NCI-H2196 treated with DMSO at 0.1 percent for 48 hours (cell line): ENCODE data around the gene GORASP2.

Experiments used
- DNase-seq: peaks from one replicate; lab custom pipeline; 2025; ENCODE audit not compliant: unreplicated experiment; lab: John Stamatoyannopoulos, UW

Gene GORASP2

GRCh38 chr2:170963386-170963785, 34.3 kb downstream of the GORASP2 start:
- no peak for DNase-seq

- no peak for DNase-seq
Measured at GRCh38 chr2:170965446-170966225, 36.6 kb downstream of the GORASP2 start.

GRCh38 chr2:170966648-170967396, 37.8 kb downstream of the GORASP2 start:
- no peak for DNase-seq

- no peak for DNase-seq
Measured at GRCh38 chr2:170967553-170967952, 38.5 kb downstream of the GORASP2 start.

GRCh38 chr2:170968205-170969003, 39.4 kb downstream of the GORASP2 start:
- no peak for DNase-seq

GRCh38 chr2:170969030-170969429, 40.0 kb downstream of the GORASP2 start:
- no peak for DNase-seq

GRCh38 chr2:170969872-170970496, 40.9 kb downstream of the GORASP2 start:
- DNase-seq: no peak

GRCh38 chr2:170971071-170971470, 42.0 kb downstream of the GORASP2 start:
- no peak for DNase-seq

- no peak for DNase-seq
Measured at GRCh38 chr2:170972296-170973224, 43.5 kb downstream of the GORASP2 start.

- no peak for DNase-seq
Measured at GRCh38 chr2:170973225-170973491, 44.1 kb downstream of the GORASP2 start.

- peak; percentile 73 for DNase-seq
Measured at GRCh38 chr2:170973492-170974303, 44.6 kb downstream of the GORASP2 start.

- DNase-seq: no peak
Measured at GRCh38 chr2:170974304-170974993, 45.4 kb downstream of the GORASP2 start.

GRCh38 chr2:170975127-170975942, 46.3 kb downstream of the GORASP2 start:
- DNase-seq: no peak

GRCh38 chr2:170975943-170976270, 46.9 kb downstream of the GORASP2 start:
- DNase-seq: no peak

- no peak for DNase-seq
Measured at GRCh38 chr2:170984079-170984478, 55.0 kb downstream of the GORASP2 start.

- DNase-seq: no peak
Measured at GRCh38 chr2:170985407-170985806, 56.4 kb downstream of the GORASP2 start.

- DNase-seq: no peak
Measured at GRCh38 chr2:170986566-170987258, 57.7 kb downstream of the GORASP2 start.
